Measurements from ENCODE around the gene OR7A10. TPM values are rescaled to one million over a fixed set of nuclear protein-coding genes. Genes with fewer than 3 reads are reported as not detected.

Gene OR7A10
- not detected in 2 replicates for total RNA-seq

GRCh38 chr19:14848822-14849221 lies at the start of gene OR7A10:
TSS of gene OR7A10 (minus strand) at chr19:14848922. CDS start at chr19:14841877, 7,045 bp downstream.

GRCh38 chr19:14886032-14886431 lies 37.3 kb upstream of the OR7A10 start, which contains the start of gene OR7A17:
TSS of gene OR7A17 (minus strand) at chr19:14886132. CDS start at chr19:14881355, 4,777 bp downstream.

GRCh38 chr19:14835011-14835410 lies 13.7 kb downstream of the OR7A10 start, which contains the start of the genes OR7A5 and OR7C1:
TSS of gene OR7A5 (minus strand) at chr19:14835185. CDS start at chr19:14828241, 6,944 bp downstream.
TSS of gene OR7C1 (minus strand) at chr19:14835185. CDS start at chr19:14800136, 35,049 bp downstream.

Small RNAs within 50 kb of the gene (small RNA-seq; reads per million reads assigned to genes)
- not detected for gene AC005255.1 (ENCODE audit: low replicate concordance)
- gene OR7A18P (ENCODE audit: low replicate concordance), result not detected

Other genes with a start within 250 kb of the OR7A10 start
- 0.14 TPM in 1 of 2 replicates, not detected in the other for gene ADGRE3, start 174.1 kb downstream of the OR7A10 start, total RNA-seq
- 11.5 and 25.4 TPM in 2 replicates for gene ZNF333, start 158.9 kb downstream of the OR7A10 start, total RNA-seq
- gene ADGRE2, start 70.4 kb downstream of the OR7A10 start, total RNA-seq, result 1.3 and 8.7 TPM in 2 replicates
- not detected in 2 replicates for gene OR7A5, start 13.7 kb downstream of the OR7A10 start, total RNA-seq
- not detected in 2 replicates for gene OR7C1, start 13.7 kb downstream of the OR7A10 start, total RNA-seq
- not detected in 2 replicates for gene OR7A17, start 37.2 kb upstream of the OR7A10 start, total RNA-seq
- gene OR7C2, start 92.6 kb upstream of the OR7A10 start, total RNA-seq, result not detected in 2 replicates
- gene SLC1A6, start 130.9 kb upstream of the OR7A10 start, total RNA-seq, result not detected in 2 replicates
- gene CASP14, start 200.6 kb upstream of the OR7A10 start, total RNA-seq, result not detected in 2 replicates
- gene OR1I1, start 233.3 kb upstream of the OR7A10 start, total RNA-seq, result not detected in 2 replicates